HG03520 (cell line): Measurements from ENCODE around the gene FARS2.
"Not testable (repeated sequence)": the region's sequence is repeated elsewhere in the genome, so short reads cannot be mapped to it uniquely, and the experiment has no call there.

ENCODE experiments used
- ATAC-seq: cut with Tn5 transposase; IDR thresholded peaks from one replicate; pipeline ENCODE4 v1.9.1; 2021; ENCODE audit warnings: mild to moderate bottlenecking, moderate library complexity; ENCODE audit not compliant: unreplicated experiment

FARS2 gene

DNA sequence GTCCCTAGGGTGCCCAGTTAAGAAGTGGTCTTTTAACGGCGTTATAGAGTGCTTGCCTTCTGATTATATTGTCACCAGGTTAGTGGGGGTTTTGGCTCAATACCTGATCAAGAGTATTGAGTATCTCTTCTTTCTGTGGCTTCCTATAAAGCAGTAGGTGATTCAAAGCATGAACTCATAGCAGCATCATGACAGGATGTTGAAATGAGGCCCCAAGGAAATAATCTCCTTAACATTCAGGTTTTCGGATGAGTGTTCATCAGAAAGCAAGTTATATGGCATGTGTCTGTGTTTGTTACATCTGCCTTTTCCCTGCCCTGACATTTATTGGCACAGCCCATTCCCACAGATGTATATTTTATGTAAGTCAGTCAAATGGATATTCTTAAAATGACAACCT lies 301.0 kb downstream of the FARS2 start:
- ATAC-seq: no peak

DNA sequence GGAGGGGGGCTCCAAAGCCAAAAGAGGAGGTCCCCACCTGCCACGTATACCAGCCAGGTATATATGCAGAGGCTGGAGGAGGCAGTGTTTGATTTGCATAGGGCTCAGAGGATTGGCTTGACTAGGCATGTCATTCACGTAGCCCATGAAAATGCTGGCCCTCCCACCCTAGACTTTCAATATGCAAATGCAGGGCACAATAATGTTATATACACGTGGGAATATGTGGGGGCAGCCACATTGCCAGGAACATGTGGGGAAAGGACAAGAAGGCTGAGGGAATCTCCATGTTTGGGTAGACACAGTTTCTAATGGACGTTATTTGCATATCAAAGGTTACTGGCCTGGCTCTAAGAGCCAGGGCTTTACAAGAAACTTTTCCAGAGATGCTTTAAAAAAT lies 301.8 kb downstream of the FARS2 start:
- no peak for ATAC-seq

DNA sequence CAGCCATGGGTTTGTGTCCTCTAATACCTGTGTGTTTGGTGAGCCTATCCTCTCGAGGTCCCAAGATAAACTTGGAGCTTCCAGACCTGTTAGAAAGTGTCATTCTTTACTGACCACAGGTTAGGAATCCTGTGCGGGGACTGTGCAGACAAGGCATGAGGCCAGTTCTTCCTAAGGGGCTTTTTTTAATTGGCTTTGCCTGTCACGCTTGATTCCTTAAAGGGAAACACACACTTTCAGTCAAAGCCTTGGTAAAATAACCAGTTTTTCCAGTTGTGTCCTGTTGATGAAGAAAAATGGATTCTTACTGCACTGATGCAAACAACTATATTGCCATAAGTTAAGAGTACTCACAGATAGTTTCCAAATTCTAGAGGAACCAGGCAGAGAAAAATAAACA lies 303.4 kb downstream of the FARS2 start:
- ATAC-seq: not testable (repeated sequence)

DNA sequence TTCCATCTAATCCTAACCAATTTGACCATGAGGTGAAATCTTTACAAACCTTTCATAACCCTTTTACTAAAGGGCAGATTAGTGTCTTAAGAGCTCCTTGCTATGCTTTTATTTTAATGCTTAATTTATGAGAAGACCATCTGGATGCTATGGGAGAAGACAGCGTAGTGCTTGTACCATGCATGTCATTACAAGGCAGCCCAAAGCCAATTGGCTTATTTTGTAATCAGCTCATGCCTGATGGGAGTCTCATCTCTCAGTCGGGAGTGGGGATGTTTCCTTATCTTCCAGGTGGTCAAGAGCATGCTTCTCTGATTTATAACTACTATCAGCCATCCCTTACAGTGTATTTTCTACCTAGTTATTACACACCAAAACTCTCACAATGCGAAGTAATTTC lies 304.7 kb downstream of the FARS2 start:
- no peak for ATAC-seq

DNA sequence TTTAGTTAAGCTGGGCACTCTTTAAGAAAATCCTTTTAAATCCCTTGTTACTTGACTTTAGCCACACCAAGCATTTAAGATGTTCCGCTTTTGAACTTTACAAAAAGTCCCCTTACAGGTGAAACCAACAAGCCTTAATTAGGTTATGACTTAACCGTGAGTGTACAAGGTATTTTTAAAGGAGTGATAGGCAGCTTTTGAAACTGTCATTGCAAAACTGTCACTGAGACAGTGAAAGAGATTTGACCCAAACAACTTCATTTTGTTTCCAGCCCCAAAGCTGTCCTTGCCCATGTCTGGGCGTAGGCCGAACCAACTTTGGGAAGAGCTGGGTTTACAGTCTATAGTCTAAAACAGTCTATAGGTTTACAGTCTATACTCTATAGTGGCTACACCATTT lies 305.4 kb downstream of the FARS2 start:
- ATAC-seq: peak; percentile 52

DNA sequence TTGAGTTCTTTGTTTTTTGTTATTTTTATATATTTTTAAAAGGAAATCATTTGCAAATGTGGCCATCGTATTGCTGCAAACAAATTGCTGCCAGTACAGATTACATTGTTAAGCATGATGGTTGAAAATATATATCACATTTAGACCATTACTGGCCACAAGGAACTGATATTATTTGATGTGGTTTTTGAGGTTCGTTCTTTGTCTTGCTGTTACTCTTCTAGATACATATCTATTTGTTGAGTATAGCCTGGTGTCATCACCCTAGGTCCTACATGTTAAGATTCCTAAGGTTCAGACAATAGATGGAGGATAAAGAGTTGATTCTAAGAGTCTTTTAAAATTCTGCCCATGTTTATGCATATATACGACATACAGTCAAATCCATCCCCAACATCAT lies 306.0 kb downstream of the FARS2 start:
- ATAC-seq: peak; percentile 61

DNA sequence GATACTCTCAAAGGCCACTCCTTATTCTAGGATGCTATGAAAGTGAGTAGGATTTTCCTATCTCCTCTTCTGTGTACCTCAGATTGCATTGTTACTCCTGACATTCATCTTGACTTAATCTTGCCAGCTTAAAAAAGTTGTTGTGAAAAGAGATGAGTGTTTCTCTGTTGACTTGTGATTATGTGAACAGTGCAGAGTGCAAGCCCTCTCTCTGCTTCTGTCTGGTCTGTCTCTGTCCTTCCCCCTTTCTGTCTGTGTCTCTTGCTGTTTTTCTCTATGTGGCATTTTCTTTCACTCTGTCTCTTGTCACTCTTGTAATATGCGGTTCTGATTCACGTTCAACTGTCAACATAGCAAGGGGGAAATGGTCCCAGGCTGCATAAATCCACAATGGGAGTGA lies 306.6 kb downstream of the FARS2 start:
- no peak for ATAC-seq

DNA sequence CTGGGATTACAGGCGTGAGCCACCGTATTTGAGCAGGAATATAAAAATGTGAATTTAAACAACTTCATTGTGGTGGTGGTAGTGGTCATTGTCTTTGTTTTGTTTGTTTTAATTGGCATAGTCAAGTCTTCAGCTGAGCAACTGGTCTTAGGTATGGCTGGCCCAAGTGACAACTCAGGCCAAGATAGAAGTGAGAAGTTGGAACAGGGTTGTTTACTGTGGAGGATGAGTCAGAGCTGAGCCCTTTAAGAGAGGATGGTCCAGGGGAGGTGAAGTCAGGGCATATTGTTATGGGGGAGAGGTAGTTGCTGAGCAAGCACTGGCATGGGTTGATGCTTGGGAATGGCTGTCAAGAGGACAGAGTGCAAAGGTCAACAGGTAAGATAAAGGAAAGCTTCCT lies 308.2 kb downstream of the FARS2 start:
- ATAC-seq: no peak

DNA sequence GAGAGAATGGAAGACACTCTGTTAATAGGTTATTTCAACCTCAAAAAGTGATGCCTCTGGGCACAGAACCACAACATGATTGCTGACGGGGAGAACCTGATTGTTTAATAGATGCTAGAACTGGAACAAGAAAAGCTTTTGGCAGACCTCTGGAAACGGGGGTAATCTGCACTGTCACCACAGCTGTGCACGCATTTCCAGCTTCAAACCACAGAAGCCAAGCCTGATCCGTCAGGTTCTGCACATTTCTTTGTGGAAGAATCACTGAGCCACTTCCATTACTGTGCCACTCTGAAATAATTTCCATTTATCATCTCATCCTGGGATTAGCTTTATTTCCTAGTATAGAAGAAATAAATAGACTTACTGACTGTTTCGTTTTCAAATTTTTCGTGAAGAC lies 309.3 kb downstream of the FARS2 start:
- ATAC-seq: no peak

DNA sequence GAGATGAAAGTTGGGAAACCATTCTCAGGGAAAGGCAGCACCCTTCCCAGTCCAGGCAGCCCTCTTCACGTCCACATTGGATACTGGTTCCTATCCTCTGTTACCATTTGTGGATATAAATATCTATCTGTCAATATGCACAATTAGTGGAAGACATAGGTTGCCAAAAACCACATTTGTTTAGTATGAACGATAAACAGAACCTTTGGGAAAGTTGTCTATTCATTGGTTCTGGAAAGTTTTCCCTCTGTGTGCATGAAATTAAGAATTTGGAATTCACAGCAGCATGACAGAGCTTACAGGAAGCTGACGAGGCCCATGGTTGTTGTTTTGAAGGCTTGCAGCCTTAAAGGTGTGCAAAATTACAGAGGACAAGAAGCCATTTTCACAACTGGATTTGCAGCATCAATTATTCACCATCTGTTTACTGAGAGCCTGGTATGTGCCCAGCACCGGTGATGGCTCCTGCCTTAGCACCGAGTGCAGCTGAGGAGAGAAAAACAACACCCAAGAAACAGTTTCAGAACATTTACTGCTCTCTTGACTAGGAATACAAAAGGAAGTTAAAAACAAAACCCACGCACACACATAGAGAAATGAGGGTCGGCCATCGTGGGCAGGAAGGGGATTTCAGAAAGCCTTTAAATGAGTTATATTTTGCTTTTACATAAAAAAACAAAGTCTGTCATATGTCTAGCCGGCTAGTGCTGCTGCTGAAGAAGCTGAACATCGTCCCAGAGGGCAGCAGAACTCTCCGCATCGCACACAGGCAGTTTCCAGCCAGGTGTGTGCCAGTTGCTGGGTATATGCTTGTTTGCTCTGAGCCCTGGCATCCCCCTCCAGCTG lies 319.6 kb downstream of the FARS2 start:
- ATAC-seq: no peak

DNA sequence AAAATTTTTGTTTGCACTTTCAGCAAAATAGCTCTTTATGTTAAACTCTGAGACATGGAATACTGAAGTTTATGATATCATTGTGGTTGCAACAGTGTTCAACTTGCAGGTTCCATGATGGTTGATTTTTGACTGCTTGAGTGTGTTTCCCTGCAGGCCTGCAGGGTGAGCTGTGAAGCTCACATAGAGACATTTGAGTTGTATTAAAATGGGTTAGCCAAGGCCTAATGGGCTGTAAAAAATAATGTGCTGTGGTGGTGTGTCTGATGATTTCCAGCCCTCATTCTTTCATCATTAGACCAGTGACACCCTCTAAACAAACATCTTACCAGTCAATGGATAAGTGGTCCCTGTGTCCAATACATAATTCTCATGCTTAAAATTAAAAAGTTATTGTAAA lies 321.4 kb downstream of the FARS2 start:
- no peak for ATAC-seq

DNA sequence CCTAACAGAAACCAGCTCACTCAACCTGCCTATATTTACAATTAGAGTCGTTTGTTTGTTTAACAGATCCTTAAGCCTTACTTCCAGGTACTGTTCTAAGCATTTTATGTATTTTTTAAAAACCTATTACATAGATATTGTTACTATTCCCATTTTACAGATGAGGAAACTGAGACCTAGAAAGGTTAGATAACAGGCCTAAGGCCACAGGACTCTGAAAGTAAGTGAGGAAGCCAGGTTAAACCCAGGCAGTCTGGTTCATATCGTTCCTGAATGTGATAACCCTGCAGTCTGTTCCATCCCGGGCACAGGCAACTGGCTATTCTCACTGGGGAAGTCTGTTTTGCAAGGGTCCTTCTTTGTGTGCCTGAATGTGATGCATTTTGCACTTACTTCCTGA lies 322.2 kb downstream of the FARS2 start:
- no peak for ATAC-seq

DNA sequence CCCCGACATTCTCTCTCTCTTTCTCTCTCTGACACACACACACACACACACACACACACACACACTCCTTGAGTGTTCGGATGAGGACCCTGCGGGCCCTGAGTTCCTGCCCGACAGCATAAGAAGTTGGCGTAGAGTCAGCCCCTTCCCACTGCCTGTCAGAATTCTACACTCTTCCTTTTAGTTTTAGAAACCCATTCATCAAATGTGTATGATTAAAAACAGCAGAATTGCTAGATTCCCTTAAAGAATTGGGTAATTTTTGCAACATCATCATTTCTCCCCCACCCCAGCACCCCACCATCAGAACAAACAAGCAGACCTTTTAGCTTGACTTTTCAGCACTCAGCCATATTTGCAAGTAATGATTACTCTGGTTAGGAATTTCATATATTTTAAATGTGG lies 322.8 kb downstream of the FARS2 start:
- ATAC-seq: no peak

DNA sequence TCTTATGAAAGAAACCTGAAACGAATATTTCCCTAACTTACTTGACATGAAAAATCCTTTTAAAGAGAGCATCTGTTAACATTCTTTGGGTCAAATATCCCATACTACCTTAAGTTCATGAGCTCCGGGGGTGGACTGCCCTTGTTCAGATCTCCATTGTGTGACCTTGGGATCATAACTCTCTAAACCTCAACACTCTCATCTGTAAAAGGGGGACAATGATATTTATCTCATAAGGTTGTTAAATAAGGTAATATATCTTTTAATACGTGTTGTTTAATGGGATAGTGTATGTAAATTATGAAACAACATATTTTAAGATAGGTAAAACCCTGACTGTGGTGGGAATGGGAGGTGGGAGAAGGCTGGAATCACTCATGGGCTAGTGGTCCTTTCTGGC lies 326.3 kb downstream of the FARS2 start:
- no peak for ATAC-seq

DNA sequence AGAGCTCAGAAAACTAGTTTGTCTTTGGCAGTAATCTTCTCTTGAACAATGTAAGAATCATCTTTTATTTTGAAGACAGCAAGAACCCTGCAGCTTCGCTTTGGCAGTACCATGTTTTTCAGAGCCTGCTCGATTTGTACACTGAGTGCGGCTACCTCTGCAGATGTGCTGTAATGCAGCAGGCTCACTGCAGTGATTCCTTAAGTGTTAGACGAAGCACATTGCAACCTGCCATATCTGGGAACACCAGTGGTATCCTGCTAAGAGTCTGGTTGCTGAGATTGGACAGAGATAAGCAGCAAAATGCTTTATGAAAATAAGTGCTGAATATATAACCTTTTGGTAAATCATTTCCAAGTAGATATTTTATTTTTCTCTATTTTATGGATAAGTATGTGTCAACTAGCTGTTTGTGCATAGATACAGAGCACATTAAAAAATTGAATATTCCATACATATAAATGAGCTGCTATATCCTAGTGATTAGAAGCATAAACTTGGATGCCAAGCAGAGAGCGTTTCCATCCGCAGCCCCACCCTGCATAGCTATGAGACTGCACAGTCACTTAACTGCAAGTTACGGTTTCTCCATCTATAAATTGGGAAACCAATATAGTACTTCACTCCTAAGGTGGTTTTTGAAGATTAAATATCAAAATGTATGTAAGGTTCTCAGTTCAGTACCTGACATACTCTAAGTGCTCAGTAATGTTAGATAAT lies 328.3 kb downstream of the FARS2 start:
- no peak for ATAC-seq

DNA sequence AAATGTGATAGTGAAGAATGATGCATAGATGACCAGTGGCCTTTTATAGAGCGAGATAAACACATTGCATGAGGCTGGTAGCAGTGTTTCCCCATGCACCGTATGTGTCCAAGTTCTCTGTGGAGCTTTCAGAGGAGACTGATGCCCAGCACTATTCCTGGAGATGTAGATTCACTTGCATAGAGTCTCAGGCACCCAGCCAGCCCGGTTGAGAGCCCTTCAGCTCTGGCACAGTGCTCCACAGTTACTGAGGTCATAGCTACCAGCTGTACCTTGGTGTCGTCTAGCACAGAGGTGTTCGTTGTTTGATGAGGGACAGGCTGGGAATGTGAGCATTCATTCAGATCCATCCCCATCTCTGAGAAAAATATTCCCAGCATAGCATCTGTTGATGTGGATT lies 328.9 kb downstream of the FARS2 start:
- ATAC-seq: no peak

DNA sequence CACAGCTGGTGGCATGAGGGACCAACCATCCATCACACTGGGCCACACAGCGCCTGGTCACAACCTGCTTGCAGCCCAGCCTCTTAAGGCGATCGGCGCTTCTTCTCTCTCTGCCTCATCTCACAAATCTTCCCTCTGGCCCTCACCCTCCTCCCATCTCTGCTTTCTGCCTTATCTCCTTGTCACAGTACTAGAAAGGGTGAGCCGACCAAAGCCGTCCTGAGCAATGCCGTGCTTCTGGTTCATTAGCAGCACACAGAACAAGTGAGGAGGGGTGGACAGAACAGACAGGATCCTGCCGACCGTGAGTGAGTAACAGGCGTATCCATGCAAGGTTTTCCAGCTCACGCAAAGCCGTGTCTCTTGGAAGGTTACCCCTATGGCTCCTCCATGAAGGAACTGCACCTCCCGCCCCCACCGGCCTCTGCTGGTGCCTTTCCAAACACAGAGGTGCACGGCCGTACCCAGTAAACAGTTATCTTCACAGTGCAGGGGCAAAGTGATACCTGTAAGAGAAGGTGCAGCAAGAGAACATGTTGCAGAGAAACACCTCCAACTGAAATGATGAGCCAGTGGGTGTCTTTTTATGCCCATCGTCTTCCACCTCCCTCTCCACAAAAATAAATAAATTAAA lies 331.7 kb downstream of the FARS2 start:
- ATAC-seq: no peak

DNA sequence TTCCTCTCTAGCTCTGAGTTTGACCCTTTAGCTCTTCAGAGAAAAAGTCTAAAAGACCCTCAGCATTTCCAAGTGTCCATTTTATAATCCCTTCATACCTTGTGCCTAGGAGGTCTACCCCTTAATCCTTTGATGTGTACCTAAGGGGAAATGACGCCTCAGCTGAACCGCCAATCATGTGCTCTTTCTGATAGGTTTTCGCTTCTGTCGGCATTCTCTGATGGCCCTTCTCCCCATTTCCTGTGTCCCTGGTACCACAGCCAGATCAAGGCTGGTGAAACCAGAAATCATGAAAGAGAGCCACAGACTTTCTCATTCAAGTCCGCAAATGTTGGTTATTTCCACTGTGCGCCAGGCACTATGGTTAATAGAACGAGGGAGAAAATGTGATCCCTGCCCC lies 333.9 kb downstream of the FARS2 start:
- no peak for ATAC-seq

DNA sequence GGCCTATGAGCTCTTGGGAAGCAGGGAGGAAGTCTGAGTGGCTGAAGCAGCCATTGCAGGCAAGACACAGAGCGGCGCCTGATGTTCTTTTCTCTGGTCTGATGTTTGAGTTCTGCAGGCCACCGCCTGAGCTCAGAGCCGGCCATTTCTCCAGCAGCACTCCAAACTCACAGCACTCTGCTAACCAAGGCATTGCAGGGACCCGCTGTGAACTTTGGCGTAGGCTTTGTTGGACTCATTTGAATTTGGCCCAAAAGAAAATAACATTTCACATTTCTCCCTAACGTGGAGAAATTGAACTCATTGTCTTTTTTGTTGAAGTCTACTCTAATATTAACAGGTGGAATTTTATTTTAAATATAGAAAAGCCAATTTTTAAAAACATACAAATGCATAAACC lies 336.1 kb downstream of the FARS2 start:
- ATAC-seq: no peak

DNA sequence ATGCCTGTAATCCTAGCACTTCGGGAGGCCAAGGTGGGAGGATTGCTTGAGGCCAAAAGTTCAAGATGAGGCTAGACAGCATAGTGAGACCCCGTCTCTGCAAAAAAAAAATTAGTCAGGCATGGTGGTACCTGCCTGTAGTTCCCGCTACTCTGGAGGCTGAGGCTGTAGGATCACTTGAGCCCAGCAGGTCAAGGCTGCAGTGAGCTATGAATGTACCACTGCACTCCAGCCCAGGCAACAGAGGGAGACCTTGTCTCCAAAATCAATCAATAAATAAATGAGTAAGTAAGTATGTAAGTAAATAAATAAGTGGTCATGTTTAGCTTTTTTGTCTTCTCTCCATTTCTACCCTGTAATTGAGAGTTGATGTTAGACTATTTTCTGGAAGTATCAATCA lies 336.8 kb downstream of the FARS2 start:
- no peak for ATAC-seq

DNA sequence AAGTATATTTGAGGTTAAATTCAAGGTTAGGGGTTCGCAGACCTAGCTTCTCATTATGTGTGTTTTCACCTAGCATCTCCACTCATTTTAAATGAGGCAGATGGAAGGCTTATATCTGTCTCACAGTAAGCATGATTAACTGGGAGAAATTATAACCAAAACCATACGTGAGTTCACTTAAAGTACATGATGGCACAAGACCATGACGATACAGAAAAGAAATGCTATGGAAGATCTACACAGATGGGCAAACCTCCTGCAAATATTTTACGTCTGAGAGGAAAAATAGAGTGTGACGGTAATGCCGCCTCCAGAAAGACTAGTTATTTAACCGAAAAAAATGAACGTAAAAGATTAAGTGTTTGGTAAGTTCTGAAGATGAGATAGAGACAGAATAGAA lies 337.8 kb downstream of the FARS2 start:
- no peak for ATAC-seq

DNA sequence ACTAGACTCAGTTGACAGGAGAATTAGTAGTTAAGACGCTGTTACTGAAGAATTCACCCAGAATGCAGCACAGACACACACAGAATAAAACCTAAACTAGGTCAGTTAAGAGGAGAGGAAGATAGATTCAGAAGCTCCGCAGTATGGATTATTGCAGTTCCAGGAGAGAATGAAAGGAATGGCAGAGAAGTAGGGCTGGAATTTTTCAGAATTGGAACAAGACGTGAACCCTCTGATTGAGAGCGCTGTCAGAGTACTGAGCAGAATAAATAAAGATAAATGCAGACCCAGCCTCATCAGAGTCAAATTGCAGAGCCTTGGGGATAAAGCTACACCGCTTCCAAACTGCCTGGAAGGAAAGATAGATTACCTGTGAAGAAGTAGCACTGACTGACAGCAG lies 344.6 kb downstream of the FARS2 start:
- no peak for ATAC-seq
